Ascending aorta (tissue), 2 donors: ENCODE data around the gene ADAMTS17. TPM values are rescaled to one million over a fixed set of nuclear protein-coding genes. Genes with fewer than 3 reads are reported as not detected.

Source experiments
- DNase-seq, 2 donors: peaks; one replicate each; pipeline ENCODE4 v3.0.0-alpha.2; 2019; ENCODE audit warnings: low spot score in 2 of 2
- H3K27ac ChIP-seq, 2 donors: fragments of 200-600 bp; sonication (generic); one replicate each; pipeline ENCODE4 v1.5.1; 2016 to 2017; ENCODE audit warnings: mild to moderate bottlenecking in 1 of 2
- H3K27me3 ChIP-seq: fragments of 200-600 bp; sonication (generic); one replicate; pipeline ENCODE4 v1.5.1; 2017
- H3K36me3 ChIP-seq, 2 donors: fragments of 200-600 bp; sonication (generic); one replicate each; pipeline ENCODE4 v1.5.1; 2016
- H3K4me1 ChIP-seq, 2 donors: fragments of 200-600 bp; sonication (generic); one replicate each; pipeline ENCODE4 v1.5.1; 2016 to 2017; ENCODE audit warnings: mild to moderate bottlenecking in 1 of 2
- H3K4me3 ChIP-seq, 2 donors: fragments of 200-600 bp; sonication (generic); one replicate each; pipeline ENCODE4 v1.5.1; 2016 to 2017; ENCODE audit warnings: mild to moderate bottlenecking in 1 of 2
- H3K9me3 ChIP-seq, 2 donors: fragments of 200-600 bp; sonication (generic); one replicate each; pipeline ENCODE4 v1.5.1; 2016
- intact Hi-C: fragments of 100-400 bp; cut with DNase I; formaldehyde crosslinking; loops from one replicate; pipeline ENCODE4 v1.15.1; 2023
- total RNA-seq: library from RNA; depleted of rRNA; stranded (reverse); fragments of >200 nt; gene quantifications from one replicate; pipeline ENCODE4 v1.1.0, GENCODE V29; 2016
- TF ChIP-seq, protein P1 (sequence below), 3 experiments: fragments of 200-600 bp in 2 of 3; fragments of 450-650 bp in 1 of 3; sonication (generic) in 2 of 3; IDR thresholded peaks; one replicate each; pipeline ENCODE4 v1.5.1; 2016 to 2019; ENCODE audit warnings: antibody characterized with exemption in 3 of 3, mild to moderate bottlenecking in 1 of 3, moderate library complexity in 1 of 3

Gene ADAMTS17
- total RNA-seq, 1 donor from 2014 or later = 2.8 TPM

DNA sequence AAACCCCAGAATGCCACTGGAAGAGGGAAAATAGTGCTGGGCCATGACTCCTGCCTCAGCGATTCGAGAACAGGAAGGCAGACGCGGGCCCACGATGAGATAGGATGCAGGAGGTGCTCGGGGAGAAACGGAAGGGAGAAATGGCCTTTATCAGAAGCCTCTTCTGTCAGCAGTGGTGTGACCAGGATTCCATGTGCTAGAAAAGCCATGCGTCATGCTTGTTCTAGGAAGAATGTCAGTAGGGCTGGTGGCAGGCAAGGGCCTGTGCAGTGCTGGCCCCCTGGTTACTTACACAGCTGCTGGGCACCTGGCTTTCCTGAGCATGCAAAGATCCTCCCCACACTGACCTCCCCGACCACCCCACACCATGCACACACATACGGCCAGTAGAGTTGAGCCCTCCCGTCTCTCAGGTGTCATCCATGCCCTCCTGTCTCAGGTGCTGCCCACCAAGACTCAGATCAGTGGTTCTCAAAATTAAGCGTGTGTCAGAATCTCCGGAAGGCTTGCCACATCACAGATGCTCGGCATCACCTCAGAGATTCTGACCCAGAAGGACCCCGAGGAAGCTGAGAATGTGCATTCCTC, 106.7 kb downstream of the ADAMTS17 start:
- no peak overlapping the region for H3K27ac ChIP-seq

DNA sequence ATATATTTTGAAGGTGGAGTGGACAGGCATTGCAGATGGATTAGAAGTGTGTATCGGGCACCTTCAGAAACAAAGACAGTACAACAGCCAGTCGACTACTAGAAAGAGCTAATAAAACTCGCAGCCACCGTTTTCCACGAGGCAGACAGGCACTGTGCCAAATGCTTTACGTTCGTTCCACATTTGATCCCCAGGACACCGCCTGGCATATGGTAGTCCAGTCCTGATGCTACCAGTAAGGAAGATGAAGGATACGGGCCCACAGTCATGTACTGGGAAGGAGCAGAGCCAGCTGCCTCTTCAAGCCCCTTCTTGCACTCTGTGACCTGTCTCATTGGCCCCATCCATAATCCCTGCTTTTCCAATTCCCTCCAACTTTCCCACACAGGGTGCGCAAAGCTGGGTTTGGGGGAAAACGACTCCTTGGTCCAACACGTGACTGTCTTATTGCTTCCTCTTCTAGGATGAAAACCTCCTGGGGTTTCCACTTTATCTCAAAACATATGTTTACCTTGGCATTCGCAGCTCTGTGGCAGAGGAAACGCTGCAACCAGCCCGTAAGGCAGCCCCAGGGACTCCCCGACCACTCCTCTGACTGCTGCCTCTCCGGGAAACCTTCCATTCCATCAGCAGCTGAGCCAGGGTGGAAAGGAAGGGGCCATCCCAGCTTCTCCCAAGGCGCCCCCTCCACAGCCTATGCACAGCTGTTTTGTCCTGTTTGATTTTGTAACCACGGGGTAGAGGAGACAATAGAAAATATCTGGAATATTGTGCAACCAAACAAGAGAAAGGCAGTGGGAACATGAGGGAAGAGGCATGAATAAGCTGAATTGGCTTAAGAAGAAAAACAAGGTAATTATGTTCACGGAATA, 107.4 kb downstream of the ADAMTS17 start:
- Histone ChIP-seq H3K9me3 (no peaks in the 10 kb centered on the region), H3K27ac (no peak overlapping the region), H3K27me3 (no peaks in the 10 kb centered on the region), H3K4me1 (peaks cover 0 to 4% of the 10 kb centered on the region in 2 donors), H3K4me3 (no peak overlapping the region), H3K36me3 (no peaks in the 10 kb centered on the region)
- DNase-seq = no peak
- TF ChIP-seq, protein P1, sequence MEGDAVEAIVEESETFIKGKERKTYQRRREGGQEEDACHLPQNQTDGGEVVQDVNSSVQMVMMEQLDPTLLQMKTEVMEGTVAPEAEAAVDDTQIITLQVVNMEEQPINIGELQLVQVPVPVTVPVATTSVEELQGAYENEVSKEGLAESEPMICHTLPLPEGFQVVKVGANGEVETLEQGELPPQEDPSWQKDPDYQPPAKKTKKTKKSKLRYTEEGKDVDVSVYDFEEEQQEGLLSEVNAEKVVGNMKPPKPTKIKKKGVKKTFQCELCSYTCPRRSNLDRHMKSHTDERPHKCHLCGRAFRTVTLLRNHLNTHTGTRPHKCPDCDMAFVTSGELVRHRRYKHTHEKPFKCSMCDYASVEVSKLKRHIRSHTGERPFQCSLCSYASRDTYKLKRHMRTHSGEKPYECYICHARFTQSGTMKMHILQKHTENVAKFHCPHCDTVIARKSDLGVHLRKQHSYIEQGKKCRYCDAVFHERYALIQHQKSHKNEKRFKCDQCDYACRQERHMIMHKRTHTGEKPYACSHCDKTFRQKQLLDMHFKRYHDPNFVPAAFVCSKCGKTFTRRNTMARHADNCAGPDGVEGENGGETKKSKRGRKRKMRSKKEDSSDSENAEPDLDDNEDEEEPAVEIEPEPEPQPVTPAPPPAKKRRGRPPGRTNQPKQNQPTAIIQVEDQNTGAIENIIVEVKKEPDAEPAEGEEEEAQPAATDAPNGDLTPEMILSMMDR (IDR thresholded peaks at IDR 0.05) = no peak
- intact Hi-C loops = no loop called here

More for the DNA sequence above, 106.7 kb downstream of the ADAMTS17 start:
- DNase-seq = no peak
- H3K4me1 ChIP-seq = peaks cover 0 to 4% of the 10 kb centered on the region in 2 donors
- intact Hi-C loops = no loop called here
- no peaks in the 10 kb centered on the region for H3K36me3 ChIP-seq
- H3K9me3 ChIP-seq = no peaks in the 10 kb centered on the region
- H3K27me3 ChIP-seq = no peaks in the 10 kb centered on the region
- TF ChIP-seq, protein P1 (IDR thresholded peaks at IDR 0.05) = no peak
- H3K4me3 ChIP-seq = no peak overlapping the region

DNA sequence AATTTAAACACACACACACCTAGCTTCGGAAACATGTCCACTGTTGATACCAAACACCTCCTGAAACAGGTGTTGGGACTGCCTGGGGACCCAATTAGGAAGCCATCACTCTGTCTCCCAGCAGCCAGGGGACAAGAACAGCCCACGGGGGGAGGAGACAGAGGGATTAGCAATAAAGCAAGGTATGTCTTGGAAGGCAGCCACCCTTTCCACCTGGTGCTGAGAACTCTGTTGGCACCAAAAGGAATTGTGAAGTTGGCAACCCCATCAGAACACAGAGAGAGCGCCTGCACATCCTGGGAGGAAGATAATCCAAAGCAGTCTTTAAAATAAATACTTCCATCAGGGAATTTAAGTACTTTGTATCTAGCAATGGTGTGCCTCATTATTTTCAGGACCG, 111.0 kb downstream of the ADAMTS17 start:
- Histone ChIP-seq H3K9me3 (no peaks in the 10 kb centered on the region), H3K4me3 (no peak overlapping the region), H3K27me3 (no peaks in the 10 kb centered on the region), H3K36me3 (no peaks in the 10 kb centered on the region), H3K27ac (no peak overlapping the region), H3K4me1 (peaks cover 0 to 4% of the 10 kb centered on the region in 2 donors)
- TF ChIP-seq, protein P1 (IDR thresholded peaks at IDR 0.05) = no peak
- no peak for DNase-seq
- intact Hi-C loops = no loop called here

DNA sequence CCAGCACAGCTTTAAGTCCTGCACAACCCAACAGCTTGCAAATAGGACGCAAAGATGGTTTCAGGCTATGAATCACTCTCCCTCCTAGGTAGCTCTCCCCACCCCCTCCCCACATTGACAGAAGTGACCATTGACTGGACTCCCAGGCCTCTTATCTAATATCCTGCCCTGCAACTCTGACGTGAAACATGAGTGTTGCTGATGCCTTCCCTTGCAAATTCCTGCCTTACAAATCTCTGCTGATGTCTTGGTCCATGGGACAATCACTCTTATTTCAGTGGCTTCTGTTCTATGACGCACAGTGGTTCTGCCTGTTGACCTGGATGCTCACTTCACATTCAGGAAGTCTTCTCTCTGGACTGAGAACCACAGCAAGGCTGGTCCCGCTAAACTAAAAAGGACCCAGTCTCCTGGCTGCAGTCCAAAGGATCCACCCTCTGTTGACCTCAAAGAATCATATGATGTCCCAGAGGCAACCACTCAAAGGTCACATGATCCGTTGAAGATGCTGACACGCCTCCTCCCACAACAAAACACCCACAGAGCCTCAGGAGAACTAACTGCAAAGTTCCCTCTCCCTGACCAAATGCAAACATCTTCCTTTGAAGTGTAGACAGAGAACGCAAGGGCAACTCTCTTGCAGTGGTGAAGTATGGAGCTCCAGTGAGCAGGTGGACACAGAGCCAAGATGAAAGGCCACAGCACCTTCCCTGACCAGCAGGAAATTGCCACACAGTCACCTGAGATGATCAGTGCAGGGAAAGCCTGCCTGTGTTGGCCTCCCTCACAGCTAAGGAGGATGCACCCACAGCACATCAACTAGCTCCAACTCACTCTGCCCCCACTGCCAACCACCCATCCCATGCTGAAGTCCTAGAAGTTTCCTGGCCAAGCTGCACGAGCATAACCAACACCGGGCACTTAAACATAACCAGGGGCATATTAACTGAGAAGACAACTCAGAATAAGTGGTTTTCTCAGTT, 112.3 kb downstream of the ADAMTS17 start:
- Histone ChIP-seq H3K27ac (no peak overlapping the region), H3K9me3 (no peaks in the 10 kb centered on the region), H3K27me3 (no peaks in the 10 kb centered on the region), H3K4me3 (no peak overlapping the region), H3K4me1 (no peaks in the 10 kb centered on the region), H3K36me3 (no peaks in the 10 kb centered on the region)
- TF ChIP-seq, protein P1 (IDR thresholded peaks at IDR 0.05) = no peak
- intact Hi-C loops = no loop called here
- no peak for DNase-seq

DNA sequence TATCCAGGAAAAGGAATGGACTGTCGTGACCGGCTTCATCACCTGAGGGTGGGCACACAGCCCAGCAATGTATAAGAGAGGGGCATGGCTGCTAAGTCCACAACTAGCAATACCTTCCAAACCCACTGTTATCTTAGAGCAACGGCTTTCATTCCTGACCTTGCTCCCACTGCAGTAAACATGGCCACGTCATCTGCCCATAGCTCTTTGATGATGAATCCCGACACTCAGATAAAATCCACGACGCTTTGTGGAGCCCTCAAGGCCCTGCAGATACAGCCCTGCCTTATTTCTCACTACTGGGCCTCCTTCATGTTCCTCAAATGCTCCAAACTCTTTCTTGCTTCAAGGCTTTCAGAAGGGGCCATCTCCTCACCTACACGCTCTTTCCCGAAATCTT, 114.0 kb downstream of the ADAMTS17 start:
- H3K27me3 ChIP-seq = no peaks in the 10 kb centered on the region
- H3K27ac ChIP-seq = no peak overlapping the region
- intact Hi-C loops = no loop called here
- no peak for DNase-seq
- TF ChIP-seq, protein P1 (IDR thresholded peaks at IDR 0.05) = no peak
- H3K9me3 ChIP-seq = no peaks in the 10 kb centered on the region
- no peak overlapping the region for H3K4me3 ChIP-seq
- H3K36me3 ChIP-seq = no peaks in the 10 kb centered on the region
- no peaks in the 10 kb centered on the region for H3K4me1 ChIP-seq
